Transverse colon (tissue), 4 donors: Measurements from ENCODE around the gene DNAJC6. TPM values are rescaled to one million over a fixed set of nuclear protein-coding genes. Genes with fewer than 3 reads are reported as not detected.
"Not testable (repeated sequence)": the region's sequence is repeated elsewhere in the genome, so short reads cannot be mapped to it uniquely, and the experiment has no call there.

ENCODE experiments used
- DNase-seq: peaks from one replicate; pipeline ENCODE4 v3.0.0-alpha.2; 2019
- H3K27ac ChIP-seq, 4 donors: fragments of 200-600 bp; sonication (generic); 2 replicates each; pipeline ENCODE4 v1.5.1; 2016 to 2018; ENCODE audit warnings: inconsistent platforms in 4 of 4
- H3K27me3 ChIP-seq: fragments of 200-600 bp; sonication (generic); 2 replicates; pipeline ENCODE4 v1.5.1; 2017; ENCODE audit warnings: inconsistent platforms
- H3K36me3 ChIP-seq, 4 donors: fragments of 200-600 bp; sonication (generic); 2 replicates each; pipeline ENCODE4 v1.5.1; 2017 to 2019; ENCODE audit warnings: inconsistent platforms in 4 of 4
- H3K4me1 ChIP-seq, 4 donors: fragments of 200-600 bp; sonication (generic); 2 replicates each; pipeline ENCODE4 v1.5.1; 2017 to 2020; ENCODE audit warnings: inconsistent platforms in 4 of 4
- H3K4me3 ChIP-seq, 4 donors: fragments of 200-600 bp; sonication (generic); 1 replicate in 1 of 4; 2 replicates in 3 of 4; pipeline versions ENCODE4 v1.5.1 to v1.6.1; 2017 to 2019; ENCODE audit warnings: inconsistent platforms in 4 of 4
- H3K9me3 ChIP-seq, 2 donors: fragments of 200-600 bp; sonication (generic); 2 replicates each; pipeline ENCODE4 v1.5.1; 2017 to 2019; ENCODE audit warnings: inconsistent platforms in 2 of 2
- CTCF ChIP-seq, 5 experiments: fragments of 200-600 bp in 3 of 5; fragments of 450-650 bp in 2 of 5; sonication (generic) in 3 of 5; IDR thresholded peaks; 1 replicate in 2 of 5; 2 replicates in 3 of 5; pipeline ENCODE4 v1.5.1; 2016 to 2017; ENCODE audit warnings: antibody characterized with exemption in 5 of 5, inconsistent platforms in 3 of 5, mild to moderate bottlenecking in 2 of 5, moderate library complexity in 1 of 5
- EP300 ChIP-seq: sonication (generic); formaldehyde crosslinking; IDR thresholded peaks from one replicate; pipeline ENCODE4 v1.6.1; 2017; ENCODE audit warnings: antibody characterized with exemption, low read depth
- POLR2A ChIP-seq: fragments of 450-650 bp; IDR thresholded peaks from one replicate; pipeline ENCODE4 v1.6.1; 2016; ENCODE audit warnings: antibody characterized with exemption, mild to moderate bottlenecking, moderate library complexity
- POLR2AphosphoS5 ChIP-seq, 3 donors: sonication (generic); formaldehyde crosslinking; IDR thresholded peaks; one replicate each; pipeline ENCODE4 v1.6.1; 2016; ENCODE audit warnings: antibody characterized with exemption in 3 of 3
- WGBS, 2 donors: methylation state at CpG; one replicate each; pipeline ENCODE4 v1.1.5; 2018; ENCODE audit warnings: low coverage in 1 of 2; 5-methylcytosine and 5-hydroxymethylcytosine counted together
- in situ Hi-C, 4 donors: fragments of 200-750 bp; cut with MboI; loops; one replicate each; pipeline versions ENCODE4 v1.15.0 to v1.15.1; 2017; ENCODE audit warnings: low sequenced_read_pairs in 3 of 4, low pct_ligation_motif_present in 1 of 4, low pct_unique_long_range_greater_than_20kb in 1 of 4
- intact Hi-C: fragments of 100-400 bp; cut with DNase I; formaldehyde crosslinking; loops from one replicate; pipeline ENCODE4 v1.15.1; 2023; ENCODE audit warnings: low total_unique reads
- total RNA-seq, 4 donors: library from RNA; depleted of rRNA; stranded (reverse); fragments of >200 nt; gene quantifications; one replicate each; pipeline ENCODE4 v1.1.0, GENCODE V29; 2016

The DNAJC6 gene
- total RNA-seq, 4 donors from 2014 or later: 0.40 to 2.7 (median 1.7) TPM

GRCh38 chr1:65449214-65449823 lies 140.0 kb downstream of the DNAJC6 start:
- no peaks in the 10 kb centered on the region for H3K4me1 ChIP-seq
- WGBS, 2 donors: 83 to 88% methylated on average over 1 to 3 of the region's 4 CpGs
- in situ Hi-C loops (loop anchor here in 2 of 4 donors (25.0 kb wide), 1 partner anchor 238 kb away; no protein-coding TSS in a partner anchor), intact Hi-C loops (no loop called here)
- no peaks in the 10 kb centered on the region for H3K9me3 ChIP-seq
- H3K4me3 ChIP-seq: no peak overlapping the region
- TF ChIP-seq CTCF (IDR thresholded peaks at IDR 0.05): no peak
- no peak for TF ChIP-seq POLR2AphosphoS5 (IDR thresholded peaks at IDR 0.05)
- TF ChIP-seq EP300: no peak
- TF ChIP-seq POLR2A: no peak
- H3K27ac ChIP-seq: no peak overlapping the region
- H3K36me3 ChIP-seq: no peaks in the 10 kb centered on the region
- DNase-seq: no peak
- H3K27me3 ChIP-seq: no peaks in the 10 kb centered on the region

- intact Hi-C loops, H3K27ac ChIP-seq, DNase-seq, H3K4me3 ChIP-seq, in situ Hi-C loops, H3K27me3 ChIP-seq, H3K4me1 ChIP-seq, H3K36me3 ChIP-seq, H3K9me3 ChIP-seq: not testable (repeated sequence)
- 76% methylated on average over 10 of the region's 10 CpGs; no CpG with 5 or more reads in 1 of the 2 donors for WGBS, 2 donors
Measured at GRCh38 chr1:65455678-65456077, 146.3 kb downstream of the DNAJC6 start.

GRCh38 chr1:65456481-65456880 lies 147.1 kb downstream of the DNAJC6 start:
- Histone ChIP-seq H3K4me3 (no peak overlapping the region), H3K27me3 (no peaks in the 10 kb centered on the region), H3K36me3 (no peaks in the 10 kb centered on the region), H3K9me3 (no peaks in the 10 kb centered on the region), H3K4me1 (no peaks in the 10 kb centered on the region), H3K27ac (no peak overlapping the region)
- intact Hi-C loops (no loop called here), in situ Hi-C loops (no loop called here)
- DNase-seq: no peak
- TF ChIP-seq CTCF (IDR thresholded peaks at IDR 0.05) (no peak), POLR2AphosphoS5 (IDR thresholded peaks at IDR 0.05) (no peak), EP300 (no peak), POLR2A (no peak)

- H3K9me3 ChIP-seq: no peaks in the 10 kb centered on the region
- intact Hi-C loops: no loop called here
- no peak for DNase-seq
- in situ Hi-C loops: no loop called here
- H3K36me3 ChIP-seq: no peaks in the 10 kb centered on the region
- no peak overlapping the region for H3K4me3 ChIP-seq
- no peak overlapping the region for H3K27ac ChIP-seq
- no peaks in the 10 kb centered on the region for H3K27me3 ChIP-seq
- TF ChIP-seq POLR2A: no peak
- TF ChIP-seq POLR2AphosphoS5 (IDR thresholded peaks at IDR 0.05): no peak
- TF ChIP-seq EP300: no peak
- TF ChIP-seq CTCF (IDR thresholded peaks at IDR 0.05): no peak
- H3K4me1 ChIP-seq: no peaks in the 10 kb centered on the region
Measured at GRCh38 chr1:65457868-65458267, 148.5 kb downstream of the DNAJC6 start.
